ENCODE results near the gene MSANTD1.

Gene MSANTD1

GRCh38 chr4:3203971-3204431 lies 45.0 kb upstream of the MSANTD1 start:
- no peak for TF ChIP-seq CTCF (IDR thresholded peaks at IDR 0.05; ENCODE audit: low read depth, low read length, missing control alignments)
- no peak overlapping the region for H3K4me3 ChIP-seq (replicated peaks; ENCODE audit: low read depth, low read length)
- no peak for DNase-seq (ENCODE audit: extremely low read depth, low read depth)

- H3K4me3 ChIP-seq (replicated peaks; ENCODE audit: low read depth, low read length) = no peak overlapping the region
- TF ChIP-seq CTCF (IDR thresholded peaks at IDR 0.05; ENCODE audit: low read depth, low read length, missing control alignments) = no peak
Measured at GRCh38 chr4:3205995-3206394, 43.0 kb upstream of the MSANTD1 start.

GRCh38 chr4:3206439-3207100 lies 42.4 kb upstream of the MSANTD1 start:
- no peak for DNase-seq (ENCODE audit: extremely low read depth, low read depth)
- no peak for TF ChIP-seq CTCF (IDR thresholded peaks at IDR 0.05; ENCODE audit: low read depth, low read length, missing control alignments)
- H3K4me3 ChIP-seq (replicated peaks; ENCODE audit: low read depth, low read length) = no peak overlapping the region

More at GRCh38 chr4:3205995-3206394, 43.0 kb upstream of the MSANTD1 start:
- DNase-seq (ENCODE audit: extremely low read depth, low read depth) = no peak

- no peak for DNase-seq (ENCODE audit: extremely low read depth, low read depth)
- no peak for TF ChIP-seq CTCF (IDR thresholded peaks at IDR 0.05; ENCODE audit: low read depth, low read length, missing control alignments)
- no peak overlapping the region for H3K4me3 ChIP-seq (replicated peaks; ENCODE audit: low read depth, low read length)
Measured at GRCh38 chr4:3207531-3208037, 41.4 kb upstream of the MSANTD1 start.

GRCh38 chr4:3208826-3209225 lies 40.1 kb upstream of the MSANTD1 start:
- H3K4me3 ChIP-seq (replicated peaks; ENCODE audit: low read depth, low read length) = no peak overlapping the region
- DNase-seq (ENCODE audit: extremely low read depth, low read depth) = no peak
- no peak for TF ChIP-seq CTCF (IDR thresholded peaks at IDR 0.05; ENCODE audit: low read depth, low read length, missing control alignments)

- TF ChIP-seq CTCF (IDR thresholded peaks at IDR 0.05; ENCODE audit: low read depth, low read length, missing control alignments) = no peak
- DNase-seq (ENCODE audit: extremely low read depth, low read depth) = no peak
- H3K4me3 ChIP-seq (replicated peaks; ENCODE audit: low read depth, low read length) = no peak overlapping the region
Measured at GRCh38 chr4:3209551-3210325, 39.2 kb upstream of the MSANTD1 start.

All from HFF-Myc (cell line).